Activated B cell treated with CpG ODN at 0.5 μM for 24 hours (primary cell): ENCODE measurements around the gene LRRC3. TPM values are rescaled to one million over a fixed set of nuclear protein-coding genes. Genes with fewer than 3 reads are reported as not detected.

ENCODE experiments used
- ATAC-seq: fragments of 200-7000 bp; cut with Tn5 transposase; one replicate; pipeline ENCODE4 v1.10.0; 2021; ENCODE audit warnings: low read depth, mild to moderate bottlenecking, moderate library complexity
- CTCF ChIA-PET: fragments of 350-600 bp; sonication (Branson Sonifier 250); formaldehyde crosslinking; loops from one replicate; lab custom pipeline; 2021; ENCODE audit warnings: antibody characterized with exemption; lab: Charles Lee
- POLR2A ChIA-PET: fragments of 350-600 bp; sonication (Branson Sonifier 250); formaldehyde crosslinking; loops from one replicate; lab custom pipeline; 2021; ENCODE audit warnings: antibody characterized with exemption; lab: Charles Lee
- DNase-seq: peaks from one replicate; pipeline ENCODE4 v3.0.0; 2022
- H3K27ac Mint-ChIP-seq: one replicate; pipeline ENCODE4 v1.8.0; 2020; ENCODE audit warnings: mixed read lengths
- H3K27me3 Mint-ChIP-seq: one replicate; pipeline ENCODE4 v1.8.0; 2021; ENCODE audit warnings: mixed read lengths
- H3K36me3 Mint-ChIP-seq: one replicate; pipeline ENCODE4 v1.8.0; 2021; ENCODE audit warnings: low read depth, mixed read lengths
- H3K4me1 Mint-ChIP-seq: one replicate; pipeline ENCODE4 v1.8.0; 2021; ENCODE audit warnings: mixed read lengths
- H3K4me3 Mint-ChIP-seq: one replicate; pipeline ENCODE4 v1.8.0; 2020; ENCODE audit warnings: mild to moderate bottlenecking, mixed read lengths
- H3K9me3 Mint-ChIP-seq: one replicate; pipeline ENCODE4 v1.8.0; 2020; ENCODE audit warnings: mixed read lengths
- intact Hi-C: fragments of 100-400 bp; cut with micrococcal nuclease; formaldehyde crosslinking; loops from one replicate; pipeline ENCODE4 v1.15.1; 2024
- total RNA-seq: library from RNA; stranded (reverse); gene quantifications from 2 replicates; pipeline ENCODE4 v1.2.3, GENCODE V29; 2022
- TF ChIP-seq, protein P1 (sequence below): fragments of 200-600 bp; IDR thresholded peaks from one replicate; pipeline ENCODE4 v1.8.0; 2022; ENCODE audit warnings: antibody characterized with exemption, mild to moderate bottlenecking

The LRRC3 gene
- total RNA-seq, 1 donor from 2014 or later: 1.00 TPM

DNA sequence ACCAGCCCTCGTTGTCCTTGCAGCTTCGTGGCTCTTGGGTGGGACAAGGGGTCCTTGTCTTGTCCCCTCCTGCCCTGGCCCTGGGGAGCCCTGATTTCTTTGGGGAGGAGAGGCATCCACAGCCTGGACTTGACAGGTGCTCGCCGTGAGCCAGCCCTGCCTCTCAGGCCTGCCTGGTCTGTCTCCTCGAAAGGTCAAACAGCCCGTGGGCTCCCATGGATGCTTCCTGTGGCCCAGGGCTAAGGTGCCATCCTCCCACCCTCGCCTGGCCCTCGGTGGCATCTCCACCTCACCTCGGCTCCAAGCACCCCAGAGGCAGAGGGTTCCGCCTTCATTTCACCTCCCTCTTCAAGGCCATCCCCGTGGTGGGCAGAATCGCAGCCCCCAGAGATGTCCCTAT, 9.0 kb downstream of the LRRC3 start:
- H3K9me3 Mint-ChIP-seq: no peaks in the 10 kb centered on the region
- TF ChIP-seq, protein P1, sequence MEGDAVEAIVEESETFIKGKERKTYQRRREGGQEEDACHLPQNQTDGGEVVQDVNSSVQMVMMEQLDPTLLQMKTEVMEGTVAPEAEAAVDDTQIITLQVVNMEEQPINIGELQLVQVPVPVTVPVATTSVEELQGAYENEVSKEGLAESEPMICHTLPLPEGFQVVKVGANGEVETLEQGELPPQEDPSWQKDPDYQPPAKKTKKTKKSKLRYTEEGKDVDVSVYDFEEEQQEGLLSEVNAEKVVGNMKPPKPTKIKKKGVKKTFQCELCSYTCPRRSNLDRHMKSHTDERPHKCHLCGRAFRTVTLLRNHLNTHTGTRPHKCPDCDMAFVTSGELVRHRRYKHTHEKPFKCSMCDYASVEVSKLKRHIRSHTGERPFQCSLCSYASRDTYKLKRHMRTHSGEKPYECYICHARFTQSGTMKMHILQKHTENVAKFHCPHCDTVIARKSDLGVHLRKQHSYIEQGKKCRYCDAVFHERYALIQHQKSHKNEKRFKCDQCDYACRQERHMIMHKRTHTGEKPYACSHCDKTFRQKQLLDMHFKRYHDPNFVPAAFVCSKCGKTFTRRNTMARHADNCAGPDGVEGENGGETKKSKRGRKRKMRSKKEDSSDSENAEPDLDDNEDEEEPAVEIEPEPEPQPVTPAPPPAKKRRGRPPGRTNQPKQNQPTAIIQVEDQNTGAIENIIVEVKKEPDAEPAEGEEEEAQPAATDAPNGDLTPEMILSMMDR: no peak
- H3K27me3 Mint-ChIP-seq: no peaks in the 10 kb centered on the region
- H3K27ac Mint-ChIP-seq: no peak overlapping the region
- no peaks in the 10 kb centered on the region for H3K36me3 Mint-ChIP-seq
- no peak for DNase-seq
- H3K4me3 Mint-ChIP-seq: no peak overlapping the region
- no peak for ATAC-seq
- intact Hi-C loops: no loop called here
- POLR2A ChIA-PET: no interaction called here
- CTCF ChIA-PET: no interaction called here
- H3K4me1 Mint-ChIP-seq: no peaks in the 10 kb centered on the region

DNA sequence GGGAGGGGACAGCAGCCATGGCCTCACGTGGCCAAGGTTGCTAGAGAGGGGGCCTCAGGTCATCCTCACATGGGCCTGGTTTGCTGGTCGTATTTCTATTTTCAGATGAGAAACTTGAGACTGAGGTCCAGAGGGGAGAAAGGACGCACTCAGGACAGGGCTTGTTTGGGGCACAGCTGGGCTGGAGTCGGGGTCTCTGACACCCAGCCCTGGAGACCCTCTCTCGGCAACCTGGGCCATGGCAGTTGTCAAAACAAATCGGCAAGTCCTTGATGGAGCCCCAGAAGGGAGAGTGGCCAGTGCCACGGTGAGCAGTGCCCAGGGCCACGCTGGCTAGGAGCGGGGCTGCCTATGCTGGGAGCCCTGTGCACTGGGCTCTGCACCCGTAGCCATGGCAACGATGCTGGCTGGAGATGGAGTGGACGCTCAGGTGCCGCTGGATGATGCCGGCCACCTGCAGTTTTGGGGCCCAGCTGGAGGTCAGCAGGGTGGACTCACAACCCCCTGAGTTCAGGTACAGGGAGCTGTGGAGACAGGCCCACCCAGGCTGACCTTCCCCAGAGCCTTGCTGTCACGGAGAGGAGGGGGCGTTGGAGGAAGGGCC, 11.1 kb downstream of the LRRC3 start:
- POLR2A ChIA-PET: no interaction called here
- Mint-ChIP-seq H3K36me3 (no peaks in the 10 kb centered on the region), H3K27ac (no peak overlapping the region), H3K4me1 (no peaks in the 10 kb centered on the region), H3K9me3 (no peaks in the 10 kb centered on the region), H3K4me3 (no peak overlapping the region), H3K27me3 (no peaks in the 10 kb centered on the region)
- intact Hi-C loops: no loop called here
- ATAC-seq: no peak
- TF ChIP-seq, protein P1: no peak
- no peak for DNase-seq
- CTCF ChIA-PET: no interaction called here

DNA sequence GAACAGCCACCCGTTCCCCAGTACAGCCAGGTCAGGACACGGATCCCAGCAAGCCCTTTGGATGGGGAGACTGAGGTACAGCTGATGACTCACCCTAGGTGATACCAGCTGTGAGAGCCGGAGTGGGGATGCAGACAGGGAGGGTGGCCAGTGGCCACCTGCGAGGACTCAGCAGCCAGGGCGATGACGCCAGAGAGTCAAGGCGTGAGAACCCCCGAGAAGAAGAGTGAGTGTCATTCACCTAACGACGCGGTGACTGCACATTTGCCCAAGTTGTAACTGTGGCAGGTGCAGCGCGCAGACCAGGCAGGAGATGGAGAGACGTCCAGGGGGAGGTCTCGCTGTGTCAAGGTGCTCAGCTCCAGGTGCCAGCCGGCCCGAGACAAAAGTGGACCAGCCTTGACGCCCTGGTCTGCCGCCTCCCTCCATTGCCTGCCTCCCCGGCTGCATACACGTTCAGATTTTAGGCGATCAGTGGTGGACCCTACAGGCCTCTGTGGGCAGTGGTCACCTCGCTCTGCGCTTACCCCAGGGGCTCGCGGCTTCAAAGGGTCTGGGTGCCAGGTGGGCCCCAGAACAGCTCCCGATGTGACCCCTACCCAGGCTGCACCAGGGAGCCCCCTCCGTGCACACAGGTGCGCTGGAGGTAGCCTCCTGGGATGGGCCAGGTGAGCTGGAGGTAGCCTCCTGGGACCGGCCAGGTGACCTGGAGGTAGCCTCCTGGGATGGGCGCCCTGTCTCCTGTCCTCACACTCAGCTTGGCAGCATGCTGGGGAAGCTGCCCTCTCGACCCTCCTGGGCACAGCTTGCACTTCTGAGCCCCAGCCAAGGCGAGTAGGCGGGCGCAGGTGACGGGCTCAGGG, 11.9 kb downstream of the LRRC3 start:
- POLR2A ChIA-PET: no interaction called here
- no peak overlapping the region for H3K27ac Mint-ChIP-seq
- H3K27me3 Mint-ChIP-seq: peaks cover 1% of the 10 kb centered on the region
- TF ChIP-seq, protein P1: no peak
- intact Hi-C loops: no loop called here
- DNase-seq (no peak), ATAC-seq (no peak)
- no peaks in the 10 kb centered on the region for H3K9me3 Mint-ChIP-seq
- H3K36me3 Mint-ChIP-seq: no peaks in the 10 kb centered on the region
- H3K4me1 Mint-ChIP-seq: no peaks in the 10 kb centered on the region
- H3K4me3 Mint-ChIP-seq: no peak overlapping the region
- CTCF ChIA-PET: no interaction called here

DNA sequence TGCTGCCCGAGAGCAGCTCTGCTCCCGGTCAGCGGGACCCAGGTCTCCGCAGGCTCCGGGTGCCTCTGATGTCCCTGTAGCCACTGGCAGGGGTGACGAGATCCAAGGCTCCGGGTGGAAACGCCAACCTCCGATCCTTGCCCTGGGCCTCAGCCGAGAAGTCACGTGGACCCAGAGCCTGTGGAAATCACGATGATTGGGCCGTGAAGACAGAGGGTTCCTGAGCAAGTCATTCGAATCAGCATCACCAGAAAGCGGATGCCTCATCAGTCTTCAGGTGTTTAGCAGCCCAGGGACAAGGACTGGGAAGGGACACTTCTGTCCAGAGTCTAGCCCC, 12.5 kb downstream of the LRRC3 start:
- POLR2A ChIA-PET: no interaction called here
- CTCF ChIA-PET: no interaction called here
- H3K4me1 Mint-ChIP-seq: no peaks in the 10 kb centered on the region
- H3K27ac Mint-ChIP-seq: no peak overlapping the region
- no peak for DNase-seq
- no peaks in the 10 kb centered on the region for H3K36me3 Mint-ChIP-seq
- no peak for ATAC-seq
- H3K27me3 Mint-ChIP-seq: peaks cover 3% of the 10 kb centered on the region
- intact Hi-C loops: no loop called here
- TF ChIP-seq, protein P1: no peak
- H3K9me3 Mint-ChIP-seq: no peaks in the 10 kb centered on the region
- H3K4me3 Mint-ChIP-seq: no peak overlapping the region

DNA sequence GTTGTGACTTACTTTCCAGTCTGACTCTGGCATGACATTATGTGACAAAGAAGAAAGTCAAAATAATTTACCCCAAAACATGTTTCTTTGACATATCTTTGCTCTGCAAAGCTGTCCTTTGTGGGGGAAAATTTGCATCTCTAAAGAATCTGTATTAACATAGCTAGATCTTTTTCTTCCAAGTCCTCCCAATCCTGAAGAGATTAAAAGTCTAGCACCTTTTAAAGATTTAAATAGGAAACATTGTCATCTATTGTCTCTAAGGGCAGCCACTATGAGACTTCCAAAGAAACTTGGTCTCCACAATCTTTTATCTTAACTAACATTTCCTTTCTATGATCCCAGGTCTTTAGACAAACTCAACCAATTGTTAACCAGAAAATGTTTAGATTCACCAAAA, 16.0 kb downstream of the LRRC3 start:
- no peak for ATAC-seq

More for the DNA sequence above, 16.0 kb downstream of the LRRC3 start:
- intact Hi-C loops: no loop called here
- TF ChIP-seq, protein P1: no peak
- CTCF ChIA-PET: no interaction called here
- no peaks in the 10 kb centered on the region for H3K4me1 Mint-ChIP-seq
- H3K27me3 Mint-ChIP-seq: peaks cover 3% of the 10 kb centered on the region
- no peaks in the 10 kb centered on the region for H3K9me3 Mint-ChIP-seq
- H3K36me3 Mint-ChIP-seq: no peaks in the 10 kb centered on the region
- H3K27ac Mint-ChIP-seq: no peak overlapping the region
- H3K4me3 Mint-ChIP-seq: no peak overlapping the region
- DNase-seq: no peak
- POLR2A ChIA-PET: no interaction called here
